ENCODE measurements around the gene CHCHD3.

CHCHD3 gene

DNA sequence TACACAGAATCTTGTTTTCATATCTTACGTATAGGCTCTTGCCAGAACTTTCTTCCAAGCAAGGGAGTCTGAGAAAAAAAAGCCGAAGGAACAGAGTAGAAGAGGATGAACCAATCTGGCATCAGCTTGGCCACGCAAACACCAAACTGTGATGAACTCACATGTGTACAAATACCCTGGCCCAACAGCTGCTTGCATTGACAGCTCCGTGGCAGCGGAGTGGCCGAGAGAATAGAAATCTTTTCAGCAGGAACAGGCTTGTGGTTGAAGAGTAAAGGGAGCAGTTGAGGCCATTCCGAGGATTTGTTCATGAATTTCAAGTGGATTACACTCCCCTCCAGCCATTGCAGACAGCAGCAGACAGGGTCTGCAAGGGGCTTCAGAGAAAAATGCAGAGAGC is 331.8 kb downstream of the CHCHD3 start:
- TF ChIP-seq ZNF274 (IDR thresholded peaks at IDR 0.05; ENCODE audit: low read depth, low read length) (no peak), SUZ12 (IDR thresholded peaks at IDR 0.05; ENCODE audit: extremely low read depth, insufficient read depth, insufficient read length) (no peak), YY1 (IDR thresholded peaks at IDR 0.05; ENCODE audit: insufficient read depth, insufficient read length) (no peak)

DNA sequence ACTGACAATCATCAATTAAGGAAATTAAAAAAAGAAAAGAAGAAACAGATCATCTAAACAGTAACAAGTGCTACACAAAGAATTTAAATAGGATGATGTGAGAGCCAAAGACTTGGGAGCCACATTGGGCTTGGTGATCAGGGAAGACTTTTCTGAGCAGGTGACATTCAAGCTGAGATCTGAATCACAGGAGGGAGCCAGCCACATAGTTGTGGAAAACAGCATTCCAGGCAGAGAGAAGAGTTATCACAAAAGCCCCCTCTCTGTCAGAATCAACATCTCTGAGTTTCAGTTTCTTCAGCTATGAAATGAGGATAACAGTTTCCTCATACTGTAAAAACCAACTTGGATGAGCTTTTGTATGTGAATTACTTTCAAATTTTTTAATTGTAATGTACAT is 336.4 kb downstream of the CHCHD3 start:
- Histone ChIP-seq H3K9me3 (ENCODE audit: insufficient read depth, low read length) (peaks cover 13% of the 10 kb centered on the region), H3K27me3 (ENCODE audit: insufficient read depth, insufficient read length) (no peaks in the 10 kb centered on the region), H3K36me3 (ENCODE audit: insufficient read depth, insufficient read length, low read length) (no peaks in the 10 kb centered on the region), H3K4me3 (ENCODE audit: insufficient read length, low read depth) (no peak overlapping the region), H3K9ac (ENCODE audit: insufficient read length, low read depth) (no peak overlapping the region), H3K4me1 (ENCODE audit: insufficient read depth, insufficient read length) (no peaks in the 10 kb centered on the region)
- DNase-seq (ENCODE audit: low read depth, low spot score): no peak
- TF ChIP-seq ZNF274 (IDR thresholded peaks at IDR 0.05; ENCODE audit: low read depth, low read length): no peak
- no peak for TF ChIP-seq YY1 (IDR thresholded peaks at IDR 0.05; ENCODE audit: insufficient read depth, insufficient read length)
- no peak for TF ChIP-seq SUZ12 (IDR thresholded peaks at IDR 0.05; ENCODE audit: extremely low read depth, insufficient read depth, insufficient read length)

More for the DNA sequence above, 331.8 kb downstream of the CHCHD3 start:
- Histone ChIP-seq H3K36me3 (ENCODE audit: insufficient read depth, insufficient read length, low read length) (no peaks in the 10 kb centered on the region), H3K9ac (ENCODE audit: insufficient read length, low read depth) (no peak overlapping the region), H3K4me1 (ENCODE audit: insufficient read depth, insufficient read length) (no peaks in the 10 kb centered on the region), H3K9me3 (ENCODE audit: insufficient read depth, low read length) (no peaks in the 10 kb centered on the region), H3K4me3 (ENCODE audit: insufficient read length, low read depth) (no peak overlapping the region), H3K27me3 (ENCODE audit: insufficient read depth, insufficient read length) (no peaks in the 10 kb centered on the region)
- no peak for DNase-seq (ENCODE audit: low read depth, low spot score)

DNA sequence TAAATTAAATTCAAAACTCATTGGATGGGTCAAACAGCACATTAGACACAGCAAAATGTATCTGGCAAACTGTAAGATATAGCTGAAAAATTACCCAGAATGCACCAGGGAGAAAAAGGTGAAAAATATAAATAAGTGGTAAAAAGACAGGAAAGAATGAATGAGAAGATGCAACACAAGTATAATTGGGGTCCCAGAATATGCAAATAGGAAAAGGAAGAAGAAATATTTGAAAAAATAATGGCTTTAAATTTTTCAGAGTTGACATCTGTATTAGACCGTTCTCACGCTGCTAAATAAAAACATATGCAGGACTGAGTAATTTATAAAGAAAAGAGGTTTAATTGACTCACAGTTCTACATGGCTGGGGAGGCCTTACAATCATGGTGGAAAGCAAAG is 337.9 kb downstream of the CHCHD3 start:
- TF ChIP-seq SUZ12 (IDR thresholded peaks at IDR 0.05; ENCODE audit: extremely low read depth, insufficient read depth, insufficient read length) (no peak), YY1 (IDR thresholded peaks at IDR 0.05; ENCODE audit: insufficient read depth, insufficient read length) (no peak), ZNF274 (IDR thresholded peaks at IDR 0.05; ENCODE audit: low read depth, low read length) (no peak)
- H3K4me3 ChIP-seq (ENCODE audit: insufficient read length, low read depth): no peak overlapping the region
- no peaks in the 10 kb centered on the region for H3K4me1 ChIP-seq (ENCODE audit: insufficient read depth, insufficient read length)
- H3K27me3 ChIP-seq (ENCODE audit: insufficient read depth, insufficient read length): no peaks in the 10 kb centered on the region
- H3K36me3 ChIP-seq (ENCODE audit: insufficient read depth, insufficient read length, low read length): no peaks in the 10 kb centered on the region
- no peak overlapping the region for H3K9ac ChIP-seq (ENCODE audit: insufficient read length, low read depth)
- no peak for DNase-seq (ENCODE audit: low read depth, low spot score)
- H3K9me3 ChIP-seq (ENCODE audit: insufficient read depth, low read length): peaks cover 13% of the 10 kb centered on the region

DNA sequence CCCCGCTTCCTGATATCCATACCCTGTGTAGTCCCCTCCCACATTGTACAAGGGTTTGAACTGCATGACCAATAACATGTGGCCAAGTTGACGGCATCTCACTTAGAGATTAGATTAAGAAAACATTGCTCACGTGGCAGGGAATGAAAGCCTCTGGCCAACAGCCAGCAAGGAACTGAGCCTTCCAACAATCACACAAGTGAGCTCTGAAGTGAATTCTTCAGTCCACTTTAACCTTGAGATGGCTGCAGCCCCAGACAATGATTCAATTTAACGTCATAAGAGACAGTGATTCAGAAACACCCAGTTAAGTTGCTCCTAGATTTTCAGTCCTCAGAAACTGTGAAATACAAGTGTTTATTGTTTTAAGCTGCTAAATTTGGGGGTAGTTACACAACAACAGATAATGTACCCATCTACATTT is 339.7 kb downstream of the CHCHD3 start:
- DNase-seq (ENCODE audit: low read depth, low spot score): no peak
- no peak overlapping the region for H3K4me3 ChIP-seq (ENCODE audit: insufficient read length, low read depth)
- H3K9ac ChIP-seq (ENCODE audit: insufficient read length, low read depth): no peak overlapping the region
- H3K9me3 ChIP-seq (ENCODE audit: insufficient read depth, low read length): peaks cover 13% of the 10 kb centered on the region
- no peaks in the 10 kb centered on the region for H3K4me1 ChIP-seq (ENCODE audit: insufficient read depth, insufficient read length)
- no peaks in the 10 kb centered on the region for H3K36me3 ChIP-seq (ENCODE audit: insufficient read depth, insufficient read length, low read length)
- H3K27me3 ChIP-seq (ENCODE audit: insufficient read depth, insufficient read length): no peaks in the 10 kb centered on the region
- TF ChIP-seq YY1 (IDR thresholded peaks at IDR 0.05; ENCODE audit: insufficient read depth, insufficient read length): no peak
- no peak for TF ChIP-seq SUZ12 (IDR thresholded peaks at IDR 0.05; ENCODE audit: extremely low read depth, insufficient read depth, insufficient read length)
- no peak for TF ChIP-seq ZNF274 (IDR thresholded peaks at IDR 0.05; ENCODE audit: low read depth, low read length)

DNA sequence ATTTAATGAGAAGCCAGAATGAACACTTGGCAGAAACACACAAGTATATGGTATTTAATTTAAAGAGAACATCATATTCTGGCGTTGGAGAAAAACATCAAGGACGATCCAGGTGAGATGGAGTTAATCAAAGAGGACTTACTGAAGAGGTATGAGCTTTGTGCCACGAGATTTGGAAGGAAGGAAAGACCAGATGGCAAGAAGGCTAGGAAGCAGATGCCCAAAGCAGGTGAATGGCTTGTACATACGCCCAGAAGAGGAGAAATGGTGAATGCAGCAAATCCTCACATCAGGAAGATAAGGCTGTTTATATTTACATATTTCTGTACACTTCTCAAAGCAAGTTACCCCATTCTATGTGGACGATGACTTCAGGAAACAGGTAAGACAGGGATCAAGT is 341.7 kb downstream of the CHCHD3 start:
- H3K4me1 ChIP-seq (ENCODE audit: insufficient read depth, insufficient read length): no peaks in the 10 kb centered on the region
- H3K36me3 ChIP-seq (ENCODE audit: insufficient read depth, insufficient read length, low read length): no peaks in the 10 kb centered on the region
- no peak overlapping the region for H3K9ac ChIP-seq (ENCODE audit: insufficient read length, low read depth)
- H3K9me3 ChIP-seq (ENCODE audit: insufficient read depth, low read length): peaks cover 13% of the 10 kb centered on the region
- TF ChIP-seq YY1 (IDR thresholded peaks at IDR 0.05; ENCODE audit: insufficient read depth, insufficient read length): no peak
- no peak for DNase-seq (ENCODE audit: low read depth, low spot score)
- no peaks in the 10 kb centered on the region for H3K27me3 ChIP-seq (ENCODE audit: insufficient read depth, insufficient read length)
- no peak overlapping the region for H3K4me3 ChIP-seq (ENCODE audit: insufficient read length, low read depth)

DNA sequence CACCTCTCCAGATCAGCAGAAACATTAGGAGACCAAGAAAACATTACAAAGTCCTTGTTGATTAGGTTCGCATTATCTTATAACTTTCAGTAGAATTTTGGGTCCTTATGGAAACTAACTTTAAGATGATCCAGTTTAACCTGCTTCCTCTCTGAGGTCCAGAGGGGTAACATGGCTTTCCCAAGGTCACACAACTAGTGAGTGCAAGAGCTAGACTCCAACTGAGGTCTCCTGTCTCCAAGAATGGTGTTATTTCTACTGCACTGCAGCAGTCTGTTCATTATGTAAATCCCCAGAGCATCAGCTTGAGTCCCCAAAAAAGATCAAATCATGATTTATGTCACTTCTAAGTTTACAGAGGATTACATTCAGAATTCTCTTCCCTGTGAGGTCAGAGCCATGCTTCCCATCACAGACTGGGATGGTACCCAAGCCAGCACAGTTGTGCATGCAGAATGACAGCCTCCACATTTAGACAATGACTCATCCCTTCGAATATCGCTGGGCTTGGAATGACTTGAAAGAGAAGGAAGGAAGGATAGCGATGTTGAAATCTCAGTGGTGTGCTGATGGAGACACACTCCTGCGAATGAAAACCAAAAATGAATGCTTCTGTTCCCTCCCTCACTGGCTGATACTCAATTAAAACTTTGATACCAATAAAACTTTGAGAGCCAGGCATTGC is 342.5 kb downstream of the CHCHD3 start:
- no peaks in the 10 kb centered on the region for H3K36me3 ChIP-seq (ENCODE audit: insufficient read depth, insufficient read length, low read length)
- no peak for DNase-seq (ENCODE audit: low read depth, low spot score)
- H3K27me3 ChIP-seq (ENCODE audit: insufficient read depth, insufficient read length): no peaks in the 10 kb centered on the region
- H3K4me3 ChIP-seq (ENCODE audit: insufficient read length, low read depth): no peak overlapping the region
- no peak for TF ChIP-seq SUZ12 (IDR thresholded peaks at IDR 0.05; ENCODE audit: extremely low read depth, insufficient read depth, insufficient read length)
- no peak for TF ChIP-seq YY1 (IDR thresholded peaks at IDR 0.05; ENCODE audit: insufficient read depth, insufficient read length)
- no peak for TF ChIP-seq ZNF274 (IDR thresholded peaks at IDR 0.05; ENCODE audit: low read depth, low read length)
- no peak overlapping the region for H3K9ac ChIP-seq (ENCODE audit: insufficient read length, low read depth)
- H3K9me3 ChIP-seq (ENCODE audit: insufficient read depth, low read length): peaks cover 13% of the 10 kb centered on the region
- no peaks in the 10 kb centered on the region for H3K4me1 ChIP-seq (ENCODE audit: insufficient read depth, insufficient read length)

DNA sequence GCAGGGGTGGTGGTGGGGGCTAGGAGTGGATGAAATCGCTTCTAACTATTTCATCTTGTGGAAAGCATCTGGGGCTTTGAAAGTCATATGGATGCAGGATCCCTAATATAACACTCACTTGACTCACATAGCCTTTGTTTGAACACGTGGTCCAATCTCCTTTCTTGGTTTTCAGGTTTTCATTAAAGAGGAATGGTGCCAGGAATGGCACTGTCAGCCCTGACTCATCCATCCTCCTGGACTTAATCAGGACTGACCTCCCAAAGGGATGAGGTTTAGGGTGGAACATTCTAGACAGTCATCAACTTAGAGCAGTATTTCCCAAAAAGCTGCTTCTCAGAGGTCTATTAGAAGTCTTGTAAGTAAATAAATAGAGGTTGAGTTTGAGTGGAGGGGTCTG is 343.6 kb downstream of the CHCHD3 start:
- no peak overlapping the region for H3K9ac ChIP-seq (ENCODE audit: insufficient read length, low read depth)
- no peak overlapping the region for H3K4me3 ChIP-seq (ENCODE audit: insufficient read length, low read depth)
- H3K27me3 ChIP-seq (ENCODE audit: insufficient read depth, insufficient read length): no peaks in the 10 kb centered on the region
- DNase-seq (ENCODE audit: low read depth, low spot score): no peak
- TF ChIP-seq SUZ12 (IDR thresholded peaks at IDR 0.05; ENCODE audit: extremely low read depth, insufficient read depth, insufficient read length): no peak
- no peak for TF ChIP-seq ZNF274 (IDR thresholded peaks at IDR 0.05; ENCODE audit: low read depth, low read length)
- TF ChIP-seq YY1 (IDR thresholded peaks at IDR 0.05; ENCODE audit: insufficient read depth, insufficient read length): no peak
- H3K36me3 ChIP-seq (ENCODE audit: insufficient read depth, insufficient read length, low read length): no peaks in the 10 kb centered on the region
- H3K9me3 ChIP-seq (ENCODE audit: insufficient read depth, low read length): 0 out of 2 replicates have a peak, but pooled peaks cover 1% of the 10 kb centered on the region
- no peaks in the 10 kb centered on the region for H3K4me1 ChIP-seq (ENCODE audit: insufficient read depth, insufficient read length)

Measured in NT2/D1 (cell line).